Measurements from ENCODE around the gene SOD3. TPM values are rescaled to one million over a fixed set of nuclear protein-coding genes. Genes with fewer than 3 reads are reported as not detected.

SOD3 gene
- total and polyA plus RNA-seq, 10 of the 15 experiments (the other 5 are each of a cell fraction or from before 2014, with no cell fraction given) = not detected

DNA sequence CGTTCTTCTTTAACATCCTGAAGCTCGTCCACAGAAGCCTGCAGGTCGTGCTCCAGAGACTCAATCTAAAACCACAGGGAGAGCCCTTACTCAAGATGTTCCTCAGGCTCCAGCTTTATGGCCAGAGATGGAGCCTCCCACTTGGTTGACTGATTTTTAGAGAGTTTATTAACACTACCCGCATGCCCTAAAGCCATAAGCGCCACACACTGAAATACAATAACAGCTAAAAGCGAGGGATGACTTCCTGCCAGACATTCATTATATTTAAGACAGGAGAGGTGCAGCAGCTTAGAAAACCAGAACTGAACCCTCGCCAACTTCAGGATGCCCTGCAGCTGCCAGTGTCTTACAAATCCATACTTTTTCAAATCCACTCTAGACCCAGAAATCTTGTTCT, 42.0 kb downstream of the SOD3 start:
- no peak overlapping the region for H3K9ac ChIP-seq (ENCODE audit: control insufficient read depth, insufficient read depth, low read length)
- H3K4me2 ChIP-seq (ENCODE audit: control insufficient read depth, insufficient read depth) = no peak overlapping the region
- no peaks in the 10 kb centered on the region for H3K36me3 ChIP-seq (ENCODE audit: control insufficient read depth in 2 of 2, insufficient read depth in 2 of 2, low read length in 1 of 2)
- H3K4me1 ChIP-seq (ENCODE audit: control insufficient read depth, insufficient read depth, low read length) = no peaks in the 10 kb centered on the region; the same call in 1 of the 2 replicates
- BruUV-seq (replicated peaks) = no TSS peak
- no peaks in the 10 kb centered on the region for H4K20me1 ChIP-seq (ENCODE audit: control insufficient read depth, insufficient read depth)
- no peaks in the 10 kb centered on the region; the same call in 2 of the 3 replicates for H3K9me3 ChIP-seq (replicated peaks; ENCODE audit: control insufficient read depth, insufficient read depth, low read length)
- FAIRE-seq (no peak), ATAC-seq (no peak), DNase-seq (ENCODE audit: low read depth, low spot score) (no peak)
- CTCF ChIA-PET = no interaction called here
- POLR2A ChIA-PET = no interaction called here
- H2AFZ ChIP-seq (ENCODE audit: control insufficient read depth, low read depth, low read length) = no peak overlapping the region
- no peak overlapping the region for H3K27ac ChIP-seq (ENCODE audit: control insufficient read depth, insufficient read depth)
- RAD21 ChIA-PET (ENCODE audit: unreplicated experiment) = no interaction called here
- no peak overlapping the region for H3K4me3 ChIP-seq
- SMC1A ChIA-PET (ENCODE audit: uncharacterized antibody, unreplicated experiment) = no interaction called here
- peaks cover 0 to 2% of the 10 kb centered on the region in 2 experiments; a peak in 2 of 4 replicates for H3K27me3 ChIP-seq (replicated peaks in 1 of 2; ENCODE audit: control insufficient read depth in 2 of 2, insufficient read depth in 2 of 2, low read length in 1 of 2)
- intact Hi-C loops (cut with micrococcal nuclease; ENCODE audit: unreplicated experiment) (no loop called here), in situ Hi-C loops (cut with MboI) (no loop called here)
- H3K79me2 ChIP-seq (ENCODE audit: control insufficient read depth, insufficient read depth, low read length) = no peaks in the 10 kb centered on the region
- 22% methylated on average over 7 of the region's 7 CpGs for WGBS (ENCODE audit: insufficient coverage, insufficient replicate concordance, low lambda C conversion rate, missing lambda C conversion rate)
- TF ChIP-seq, protein P1, sequence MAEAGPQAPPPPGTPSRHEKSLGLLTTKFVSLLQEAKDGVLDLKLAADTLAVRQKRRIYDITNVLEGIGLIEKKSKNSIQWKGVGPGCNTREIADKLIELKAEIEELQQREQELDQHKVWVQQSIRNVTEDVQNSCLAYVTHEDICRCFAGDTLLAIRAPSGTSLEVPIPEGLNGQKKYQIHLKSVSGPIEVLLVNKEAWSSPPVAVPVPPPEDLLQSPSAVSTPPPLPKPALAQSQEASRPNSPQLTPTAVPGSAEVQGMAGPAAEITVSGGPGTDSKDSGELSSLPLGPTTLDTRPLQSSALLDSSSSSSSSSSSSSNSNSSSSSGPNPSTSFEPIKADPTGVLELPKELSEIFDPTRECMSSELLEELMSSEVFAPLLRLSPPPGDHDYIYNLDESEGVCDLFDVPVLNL (IDR thresholded peaks at IDR 0.05; ENCODE audit: low read depth, low read length) = no peak
- TF ChIP-seq, protein P2, sequence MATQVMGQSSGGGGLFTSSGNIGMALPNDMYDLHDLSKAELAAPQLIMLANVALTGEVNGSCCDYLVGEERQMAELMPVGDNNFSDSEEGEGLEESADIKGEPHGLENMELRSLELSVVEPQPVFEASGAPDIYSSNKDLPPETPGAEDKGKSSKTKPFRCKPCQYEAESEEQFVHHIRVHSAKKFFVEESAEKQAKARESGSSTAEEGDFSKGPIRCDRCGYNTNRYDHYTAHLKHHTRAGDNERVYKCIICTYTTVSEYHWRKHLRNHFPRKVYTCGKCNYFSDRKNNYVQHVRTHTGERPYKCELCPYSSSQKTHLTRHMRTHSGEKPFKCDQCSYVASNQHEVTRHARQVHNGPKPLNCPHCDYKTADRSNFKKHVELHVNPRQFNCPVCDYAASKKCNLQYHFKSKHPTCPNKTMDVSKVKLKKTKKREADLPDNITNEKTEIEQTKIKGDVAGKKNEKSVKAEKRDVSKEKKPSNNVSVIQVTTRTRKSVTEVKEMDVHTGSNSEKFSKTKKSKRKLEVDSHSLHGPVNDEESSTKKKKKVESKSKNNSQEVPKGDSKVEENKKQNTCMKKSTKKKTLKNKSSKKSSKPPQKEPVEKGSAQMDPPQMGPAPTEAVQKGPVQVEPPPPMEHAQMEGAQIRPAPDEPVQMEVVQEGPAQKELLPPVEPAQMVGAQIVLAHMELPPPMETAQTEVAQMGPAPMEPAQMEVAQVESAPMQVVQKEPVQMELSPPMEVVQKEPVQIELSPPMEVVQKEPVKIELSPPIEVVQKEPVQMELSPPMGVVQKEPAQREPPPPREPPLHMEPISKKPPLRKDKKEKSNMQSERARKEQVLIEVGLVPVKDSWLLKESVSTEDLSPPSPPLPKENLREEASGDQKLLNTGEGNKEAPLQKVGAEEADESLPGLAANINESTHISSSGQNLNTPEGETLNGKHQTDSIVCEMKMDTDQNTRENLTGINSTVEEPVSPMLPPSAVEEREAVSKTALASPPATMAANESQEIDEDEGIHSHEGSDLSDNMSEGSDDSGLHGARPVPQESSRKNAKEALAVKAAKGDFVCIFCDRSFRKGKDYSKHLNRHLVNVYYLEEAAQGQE (IDR thresholded peaks at IDR 0.05; ENCODE audit: low read depth, low read length) = no peak
- TF ChIP-seq, protein P3, sequence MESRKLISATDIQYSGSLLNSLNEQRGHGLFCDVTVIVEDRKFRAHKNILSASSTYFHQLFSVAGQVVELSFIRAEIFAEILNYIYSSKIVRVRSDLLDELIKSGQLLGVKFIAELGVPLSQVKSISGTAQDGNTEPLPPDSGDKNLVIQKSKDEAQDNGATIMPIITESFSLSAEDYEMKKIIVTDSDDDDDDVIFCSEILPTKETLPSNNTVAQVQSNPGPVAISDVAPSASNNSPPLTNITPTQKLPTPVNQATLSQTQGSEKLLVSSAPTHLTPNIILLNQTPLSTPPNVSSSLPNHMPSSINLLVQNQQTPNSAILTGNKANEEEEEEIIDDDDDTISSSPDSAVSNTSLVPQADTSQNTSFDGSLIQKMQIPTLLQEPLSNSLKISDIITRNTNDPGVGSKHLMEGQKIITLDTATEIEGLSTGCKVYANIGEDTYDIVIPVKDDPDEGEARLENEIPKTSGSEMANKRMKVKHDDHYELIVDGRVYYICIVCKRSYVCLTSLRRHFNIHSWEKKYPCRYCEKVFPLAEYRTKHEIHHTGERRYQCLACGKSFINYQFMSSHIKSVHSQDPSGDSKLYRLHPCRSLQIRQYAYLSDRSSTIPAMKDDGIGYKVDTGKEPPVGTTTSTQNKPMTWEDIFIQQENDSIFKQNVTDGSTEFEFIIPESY (IDR thresholded peaks at IDR 0.05) = no peak
- TF ChIP-seq GATAD2B (conservative IDR thresholded peaks at IDR 0.05; ENCODE audit: low read depth) = no peak
- TF ChIP-seq, protein P4, sequence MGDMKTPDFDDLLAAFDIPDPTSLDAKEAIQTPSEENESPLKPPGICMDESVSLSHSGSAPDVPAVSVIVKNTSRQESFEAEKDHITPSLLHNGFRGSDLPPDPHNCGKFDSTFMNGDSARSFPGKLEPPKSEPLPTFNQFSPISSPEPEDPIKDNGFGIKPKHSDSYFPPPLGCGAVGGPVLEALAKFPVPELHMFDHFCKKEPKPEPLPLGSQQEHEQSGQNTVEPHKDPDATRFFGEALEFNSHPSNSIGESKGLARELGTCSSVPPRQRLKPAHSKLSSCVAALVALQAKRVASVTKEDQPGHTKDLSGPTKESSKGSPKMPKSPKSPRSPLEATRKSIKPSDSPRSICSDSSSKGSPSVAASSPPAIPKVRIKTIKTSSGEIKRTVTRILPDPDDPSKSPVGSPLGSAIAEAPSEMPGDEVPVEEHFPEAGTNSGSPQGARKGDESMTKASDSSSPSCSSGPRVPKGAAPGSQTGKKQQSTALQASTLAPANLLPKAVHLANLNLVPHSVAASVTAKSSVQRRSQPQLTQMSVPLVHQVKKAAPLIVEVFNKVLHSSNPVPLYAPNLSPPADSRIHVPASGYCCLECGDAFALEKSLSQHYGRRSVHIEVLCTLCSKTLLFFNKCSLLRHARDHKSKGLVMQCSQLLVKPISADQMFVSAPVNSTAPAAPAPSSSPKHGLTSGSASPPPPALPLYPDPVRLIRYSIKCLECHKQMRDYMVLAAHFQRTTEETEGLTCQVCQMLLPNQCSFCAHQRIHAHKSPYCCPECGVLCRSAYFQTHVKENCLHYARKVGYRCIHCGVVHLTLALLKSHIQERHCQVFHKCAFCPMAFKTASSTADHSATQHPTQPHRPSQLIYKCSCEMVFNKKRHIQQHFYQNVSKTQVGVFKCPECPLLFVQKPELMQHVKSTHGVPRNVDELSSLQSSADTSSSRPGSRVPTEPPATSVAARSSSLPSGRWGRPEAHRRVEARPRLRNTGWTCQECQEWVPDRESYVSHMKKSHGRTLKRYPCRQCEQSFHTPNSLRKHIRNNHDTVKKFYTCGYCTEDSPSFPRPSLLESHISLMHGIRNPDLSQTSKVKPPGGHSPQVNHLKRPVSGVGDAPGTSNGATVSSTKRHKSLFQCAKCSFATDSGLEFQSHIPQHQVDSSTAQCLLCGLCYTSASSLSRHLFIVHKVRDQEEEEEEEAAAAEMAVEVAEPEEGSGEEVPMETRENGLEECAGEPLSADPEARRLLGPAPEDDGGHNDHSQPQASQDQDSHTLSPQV (IDR thresholded peaks at IDR 0.05) = no peak
- no peak for TF ChIP-seq FOXM1 (IDR thresholded peaks at IDR 0.05; ENCODE audit: low read depth, low read length)
- TF ChIP-seq POLR2A (IDR thresholded peaks at IDR 0.05; ENCODE audit: low read depth, low read length) = no peak
- no peak for TF ChIP-seq BRCA1 (IDR thresholded peaks at IDR 0.05; ENCODE audit: low read depth, low read length)
- TF ChIP-seq NFXL1 (IDR thresholded peaks at IDR 0.05; ENCODE audit: borderline replicate concordance) = no peak
- TF ChIP-seq SPI1 (IDR thresholded peaks at IDR 0.05; ENCODE audit: borderline replicate concordance, insufficient read depth, low read depth, low read length) = no peak
- TF ChIP-seq, protein P5, sequence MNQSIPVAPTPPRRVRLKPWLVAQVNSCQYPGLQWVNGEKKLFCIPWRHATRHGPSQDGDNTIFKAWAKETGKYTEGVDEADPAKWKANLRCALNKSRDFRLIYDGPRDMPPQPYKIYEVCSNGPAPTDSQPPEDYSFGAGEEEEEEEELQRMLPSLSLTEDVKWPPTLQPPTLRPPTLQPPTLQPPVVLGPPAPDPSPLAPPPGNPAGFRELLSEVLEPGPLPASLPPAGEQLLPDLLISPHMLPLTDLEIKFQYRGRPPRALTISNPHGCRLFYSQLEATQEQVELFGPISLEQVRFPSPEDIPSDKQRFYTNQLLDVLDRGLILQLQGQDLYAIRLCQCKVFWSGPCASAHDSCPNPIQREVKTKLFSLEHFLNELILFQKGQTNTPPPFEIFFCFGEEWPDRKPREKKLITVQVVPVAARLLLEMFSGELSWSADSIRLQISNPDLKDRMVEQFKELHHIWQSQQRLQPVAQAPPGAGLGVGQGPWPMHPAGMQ (IDR thresholded peaks at IDR 0.05; ENCODE audit: borderline replicate concordance) = no peak
- TF ChIP-seq IRF4 (IDR thresholded peaks at IDR 0.05; ENCODE audit: low read depth, low read length) = no peak

All from GM12878 (cell line).